Endothelial cell of umbilical vein (primary cell): ENCODE measurements around the gene ZP3.
"Not testable (repeated sequence)": the region's sequence is repeated elsewhere in the genome, so short reads cannot be mapped to it uniquely, and the experiment has no call there.

Source experiments
- CTCF ChIP-seq, 2 donors: IDR thresholded peaks; 1 replicate in 1 of 2; 2 replicates in 1 of 2; pipeline ENCODE4 v1.5.1; 2011; ENCODE audit warnings: low read length in 2 of 2, mild to moderate bottlenecking in 2 of 2, moderate library complexity in 2 of 2, control low read depth in 1 of 2, inconsistent platforms in 1 of 2, low read depth in 1 of 2; ENCODE audit not compliant: insufficient read depth in 1 of 2; ENCODE audit errors: extremely low read depth in 1 of 2
- EZH2 ChIP-seq: IDR thresholded peaks from 2 replicates; pipeline ENCODE4 v1.6.1; 2012; ENCODE audit warnings: borderline replicate concordance, low read depth, mild to moderate bottlenecking, moderate library complexity, low read length, inconsistent platforms; ENCODE audit not compliant: severe bottlenecking
- FOS ChIP-seq: IDR thresholded peaks from 2 replicates; pipeline ENCODE4 v1.6.1; 2011; ENCODE audit warnings: mild to moderate bottlenecking, low read length, moderate library complexity, borderline replicate concordance; ENCODE audit not compliant: insufficient read depth
- GATA2 ChIP-seq: IDR thresholded peaks from 2 replicates; pipeline ENCODE4 v1.7.0; 2011; ENCODE audit warnings: low read depth, mild to moderate bottlenecking, moderate library complexity, mixed read lengths, low read length; ENCODE audit not compliant: insufficient read length, insufficient read depth
- MAX ChIP-seq: IDR thresholded peaks from 2 replicates; pipeline ENCODE4 v1.6.1; 2011; ENCODE audit not compliant: insufficient read depth, insufficient read length
- MYC ChIP-seq: IDR thresholded peaks from one replicate; pipeline ENCODE4 v1.6.1; 2011; ENCODE audit warnings: mild to moderate bottlenecking, low read depth, low read length
- POLR2A ChIP-seq: IDR thresholded peaks from 2 replicates; pipeline ENCODE4 v1.6.1; 2012; ENCODE audit warnings: low read depth, mild to moderate bottlenecking, control low read depth, low read length
- POLR2AphosphoS5 ChIP-seq: IDR thresholded peaks from 2 replicates; pipeline ENCODE4 v1.6.1; 2012; ENCODE audit warnings: low read depth, mild to moderate bottlenecking, control low read depth, low read length, moderate library complexity; ENCODE audit not compliant: insufficient read depth

GRCh38 chr7:76440404-76440803 is 15.7 kb downstream of the ZP3 start:
- TF ChIP-seq CTCF (IDR thresholded peaks at IDR 0.05; ENCODE audit: extremely low read depth in 1 of 2, insufficient read depth in 1 of 2, low read depth in 1 of 2, low read length in 2 of 2); EZH2; POLR2A; MAX; MYC; POLR2AphosphoS5; GATA2; FOS: not testable (repeated sequence)
